GM21576 (cell line): ENCODE measurements around the gene GLIS1.

Experiments used
- ATAC-seq: cut with Tn5 transposase; IDR thresholded peaks from one replicate; pipeline ENCODE4 v1.9.1; 2021; ENCODE audit warnings: mild to moderate bottlenecking, moderate library complexity; ENCODE audit not compliant: unreplicated experiment

The GLIS1 gene

DNA sequence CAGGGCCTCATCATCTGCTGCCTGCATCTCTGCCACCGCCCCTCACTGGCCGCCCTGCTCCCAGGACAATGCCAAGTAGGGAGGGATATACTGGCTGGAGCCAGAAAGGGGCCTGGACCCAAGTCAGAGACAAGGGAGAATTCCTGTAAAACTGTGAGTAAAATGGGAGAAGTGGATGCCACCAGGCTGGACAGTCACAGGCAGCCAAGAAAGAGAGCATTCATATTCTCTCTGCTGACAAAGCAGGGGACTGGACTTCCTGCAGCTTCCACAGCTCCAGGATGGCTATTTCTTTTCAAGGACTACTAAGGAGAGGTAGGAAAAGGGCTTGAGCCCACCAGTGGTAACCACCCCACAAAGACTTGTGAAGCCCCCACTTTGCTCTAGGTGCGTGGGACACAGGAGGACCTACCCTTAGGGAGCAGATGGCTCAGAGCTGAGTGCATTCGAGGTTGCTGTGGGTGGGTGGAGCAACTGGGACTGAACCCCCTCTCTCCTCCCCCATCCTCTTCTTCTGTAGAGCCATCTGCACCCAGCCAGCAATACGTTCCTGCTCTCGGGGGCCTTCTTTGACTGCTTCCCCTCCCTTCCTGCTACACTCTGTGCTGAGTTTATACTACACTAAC is 57.5 kb downstream of the GLIS1 start:
- ATAC-seq, result no peak

DNA sequence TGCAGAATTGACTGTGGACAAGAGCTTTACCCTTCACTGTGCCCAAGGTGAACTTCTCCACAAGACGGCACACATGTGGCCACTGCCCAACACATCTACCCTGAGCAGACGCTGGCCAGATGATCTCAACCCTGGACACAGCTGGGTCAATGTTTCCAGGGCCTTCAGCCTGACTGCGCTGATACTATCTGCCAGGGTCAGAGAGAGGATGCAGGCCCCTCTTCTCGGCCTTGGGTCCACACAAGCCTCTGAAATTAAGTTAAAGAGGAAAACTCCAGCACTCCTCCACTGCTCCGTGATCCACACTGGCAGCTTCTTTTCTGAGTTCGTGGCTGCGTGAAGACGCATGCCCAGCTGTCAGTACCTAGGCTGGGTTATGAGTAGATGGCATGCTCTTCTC is 58.1 kb downstream of the GLIS1 start:
- no peak for ATAC-seq

DNA sequence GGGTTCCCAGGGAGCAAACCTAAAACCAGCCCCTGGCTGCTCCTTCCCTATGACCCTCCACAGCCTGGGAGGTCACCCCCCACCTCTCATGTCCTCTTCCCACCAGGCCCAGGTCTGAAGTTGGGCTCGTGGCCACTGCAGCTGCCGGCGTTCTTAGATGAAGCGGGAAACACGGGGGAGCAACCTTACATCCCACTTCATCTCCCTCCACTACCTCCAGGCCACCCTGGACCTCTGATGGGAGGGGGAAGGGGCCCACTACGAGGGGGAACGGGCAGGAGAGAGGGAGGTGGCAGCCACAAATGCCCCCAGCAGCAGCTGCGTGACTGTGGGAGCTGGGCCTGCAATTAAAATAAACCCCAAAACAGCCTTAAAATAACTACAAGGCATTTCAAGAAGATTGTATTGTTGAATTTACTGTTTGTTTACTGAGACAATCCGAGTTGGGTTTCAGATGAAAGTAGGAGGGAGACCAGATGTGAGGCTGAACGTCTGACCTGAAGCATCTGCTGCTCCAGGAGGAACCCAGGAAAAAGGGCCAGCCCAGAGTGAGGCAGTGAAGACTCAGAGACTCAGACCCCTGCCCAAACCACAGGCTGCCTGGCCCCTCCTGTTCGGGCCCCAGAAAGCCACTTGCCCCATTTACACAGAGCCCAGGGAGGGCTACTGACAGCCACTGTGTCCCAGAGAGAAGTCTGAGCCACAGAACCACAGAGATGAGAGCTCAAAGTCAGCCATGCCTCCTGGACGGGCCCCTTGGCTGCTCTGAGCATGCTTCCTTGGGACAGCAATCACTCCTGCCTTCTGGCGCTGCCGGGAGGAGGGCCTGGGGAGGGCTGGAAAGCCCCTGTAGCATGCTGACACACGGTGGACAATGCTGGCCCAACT is 59.8 kb downstream of the GLIS1 start:
- ATAC-seq, result no peak

DNA sequence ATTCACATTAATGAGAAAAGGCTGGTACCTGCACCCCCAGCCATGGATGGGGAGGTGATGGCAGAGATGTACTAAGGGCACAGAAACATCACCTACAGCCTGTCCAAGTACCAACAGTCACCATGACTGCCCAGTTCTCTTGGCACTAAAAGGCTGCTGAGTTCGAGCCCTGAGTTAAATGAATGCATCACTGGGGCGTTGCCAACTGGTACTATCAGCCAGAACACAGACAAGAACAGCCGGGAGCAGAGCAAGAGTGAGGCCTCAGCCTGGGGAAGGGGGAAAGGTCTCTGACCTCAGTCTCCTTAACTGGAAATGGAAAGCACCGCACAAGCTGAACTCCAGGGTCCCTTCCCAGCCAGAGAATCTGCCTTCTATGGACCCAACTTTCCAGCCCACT is 60.5 kb downstream of the GLIS1 start:
- ATAC-seq, result no peak

DNA sequence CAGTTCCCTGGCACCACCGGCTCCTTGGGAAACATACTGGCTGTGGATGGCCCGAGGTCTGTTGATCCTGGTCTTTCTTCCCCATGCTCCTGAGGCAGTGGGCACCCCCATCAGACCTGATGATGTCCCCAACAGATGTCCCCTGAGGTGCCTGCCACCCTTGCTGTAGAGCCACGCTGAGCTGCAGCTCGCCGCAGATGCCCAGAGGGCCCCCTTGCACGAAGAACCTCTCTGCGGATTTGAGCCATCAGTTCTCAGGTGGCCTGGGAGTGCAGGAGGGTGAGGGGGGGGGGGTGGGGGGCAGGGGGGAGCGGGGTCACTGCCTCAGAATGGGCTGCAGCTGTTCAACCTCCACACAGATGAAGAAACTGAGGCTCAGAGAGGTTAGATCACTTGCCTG is 60.9 kb downstream of the GLIS1 start:
- ATAC-seq, result no peak

DNA sequence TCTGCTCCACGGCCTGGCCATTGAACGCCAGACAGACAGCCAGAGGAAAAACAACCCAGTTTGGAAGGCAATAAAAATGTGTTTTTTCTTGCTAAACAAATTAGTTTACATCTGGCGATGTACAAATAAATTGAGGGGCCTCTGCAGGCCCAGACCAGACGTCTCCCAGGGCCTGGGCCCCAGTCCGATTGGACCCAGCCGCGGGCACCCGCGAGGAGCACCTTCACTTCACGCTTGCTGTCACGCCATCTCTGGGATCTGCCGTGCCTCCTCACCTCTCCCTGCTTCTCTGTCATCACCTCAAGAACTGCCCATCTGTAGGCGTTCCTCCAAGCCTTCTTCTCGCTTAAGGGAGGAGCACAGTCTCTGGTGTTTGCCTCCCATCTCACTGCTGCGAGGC is 61.5 kb downstream of the GLIS1 start:
- no peak for ATAC-seq

DNA sequence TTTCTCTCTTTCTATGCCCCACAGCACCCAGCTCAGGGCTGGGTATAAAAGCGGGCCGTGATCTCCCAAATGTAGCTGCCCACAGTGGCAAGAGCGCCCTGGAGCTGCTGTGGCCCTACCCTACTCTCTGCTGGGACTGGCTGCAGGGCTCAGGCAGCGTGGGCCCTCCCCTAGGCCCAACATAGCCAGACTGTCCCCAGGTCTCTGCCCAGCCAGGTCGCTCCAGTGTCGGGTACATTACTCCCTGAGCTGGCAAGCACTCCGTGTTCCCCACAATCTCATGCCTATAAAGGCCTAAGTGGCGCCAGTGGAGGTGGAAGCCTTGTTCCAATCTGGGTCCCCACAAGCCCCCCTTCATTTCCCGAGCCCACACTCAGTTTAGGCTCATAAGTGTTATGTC is 66.2 kb downstream of the GLIS1 start:
- ATAC-seq, result no peak

DNA sequence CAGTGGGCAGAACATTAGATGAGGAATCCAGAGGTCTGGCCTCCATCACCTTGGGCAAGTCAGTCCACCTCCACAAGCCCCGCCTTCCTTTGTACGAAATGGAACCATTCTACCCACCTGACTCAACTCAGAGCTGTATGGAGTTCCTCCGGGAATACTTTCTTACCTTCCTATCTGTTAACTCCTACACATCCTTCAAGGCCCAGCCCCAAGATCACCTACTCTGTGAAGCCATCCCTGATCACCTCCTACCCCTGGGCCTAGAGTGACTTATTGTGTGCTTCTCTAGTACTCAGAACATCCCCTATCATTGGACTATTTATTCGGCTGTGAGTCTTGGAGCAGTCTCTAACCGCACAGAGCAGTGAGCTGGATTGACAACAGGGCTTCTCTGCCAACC is 66.7 kb downstream of the GLIS1 start:
- no peak for ATAC-seq

DNA sequence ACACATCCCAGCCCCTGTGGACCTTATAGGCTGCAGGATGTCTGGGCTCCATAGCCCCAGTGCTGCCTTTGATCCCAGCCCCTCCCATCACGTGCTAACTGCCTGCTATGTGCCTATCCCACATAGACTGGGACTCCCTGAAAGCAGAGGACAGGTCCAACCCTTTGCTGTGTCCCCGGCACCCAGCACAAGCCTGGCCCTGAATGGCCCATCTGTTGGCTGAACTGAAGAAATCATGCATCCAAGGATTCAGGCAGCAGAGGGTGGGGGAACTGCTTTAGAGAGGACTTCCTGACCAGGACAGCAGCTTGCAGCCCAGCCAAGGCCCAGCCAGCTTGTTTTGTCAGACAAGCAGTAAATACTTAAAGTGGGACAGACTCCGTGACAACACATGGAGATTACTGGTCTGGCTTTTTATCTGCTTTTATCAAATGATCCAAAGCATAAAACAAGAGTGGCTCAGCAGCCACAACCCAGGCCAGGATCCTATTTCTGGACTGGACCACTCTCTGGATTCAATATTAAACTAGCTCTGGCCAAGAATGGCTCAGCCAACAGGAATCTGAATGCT is 69.3 kb downstream of the GLIS1 start:
- ATAC-seq, result no peak

DNA sequence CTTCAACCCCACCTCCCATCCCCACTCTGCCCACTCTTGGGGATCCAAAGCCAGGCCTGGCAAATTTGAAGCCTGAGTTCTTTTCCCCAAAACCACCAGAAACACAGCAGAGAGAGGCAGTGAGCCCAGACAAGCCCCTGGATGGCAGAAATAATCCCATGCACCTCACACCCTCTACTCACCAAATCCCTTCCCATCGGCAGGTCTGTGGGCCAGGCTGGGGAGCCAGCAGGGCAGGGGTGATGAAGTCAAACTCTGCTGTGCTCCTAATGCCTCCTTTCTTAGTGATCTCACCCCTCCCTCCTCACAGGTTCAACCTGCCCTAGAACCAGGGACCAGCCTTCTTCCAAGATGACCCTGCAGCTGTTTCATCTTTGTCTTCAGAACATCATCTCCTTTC is 72.4 kb downstream of the GLIS1 start:
- ATAC-seq, result no peak

DNA sequence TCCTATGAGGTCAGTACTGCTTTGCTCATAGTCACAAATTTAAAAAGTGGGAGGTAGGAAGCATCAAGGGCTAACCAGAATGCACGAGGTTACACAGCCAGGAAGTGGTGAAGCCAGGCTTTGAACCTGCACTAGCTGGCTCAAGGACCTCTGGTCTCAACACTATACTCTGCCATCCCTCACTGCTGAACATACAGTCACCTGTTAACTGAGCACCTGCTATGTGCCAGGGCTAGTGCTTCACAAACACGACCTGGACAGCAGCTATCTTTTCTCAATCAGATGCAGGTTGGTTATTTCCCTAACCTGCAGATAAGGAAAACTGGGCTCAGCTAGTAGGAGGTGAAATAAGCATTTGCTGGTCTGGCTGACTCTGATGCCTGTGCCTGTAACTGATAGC is 73.0 kb downstream of the GLIS1 start:
- ATAC-seq, result no peak

DNA sequence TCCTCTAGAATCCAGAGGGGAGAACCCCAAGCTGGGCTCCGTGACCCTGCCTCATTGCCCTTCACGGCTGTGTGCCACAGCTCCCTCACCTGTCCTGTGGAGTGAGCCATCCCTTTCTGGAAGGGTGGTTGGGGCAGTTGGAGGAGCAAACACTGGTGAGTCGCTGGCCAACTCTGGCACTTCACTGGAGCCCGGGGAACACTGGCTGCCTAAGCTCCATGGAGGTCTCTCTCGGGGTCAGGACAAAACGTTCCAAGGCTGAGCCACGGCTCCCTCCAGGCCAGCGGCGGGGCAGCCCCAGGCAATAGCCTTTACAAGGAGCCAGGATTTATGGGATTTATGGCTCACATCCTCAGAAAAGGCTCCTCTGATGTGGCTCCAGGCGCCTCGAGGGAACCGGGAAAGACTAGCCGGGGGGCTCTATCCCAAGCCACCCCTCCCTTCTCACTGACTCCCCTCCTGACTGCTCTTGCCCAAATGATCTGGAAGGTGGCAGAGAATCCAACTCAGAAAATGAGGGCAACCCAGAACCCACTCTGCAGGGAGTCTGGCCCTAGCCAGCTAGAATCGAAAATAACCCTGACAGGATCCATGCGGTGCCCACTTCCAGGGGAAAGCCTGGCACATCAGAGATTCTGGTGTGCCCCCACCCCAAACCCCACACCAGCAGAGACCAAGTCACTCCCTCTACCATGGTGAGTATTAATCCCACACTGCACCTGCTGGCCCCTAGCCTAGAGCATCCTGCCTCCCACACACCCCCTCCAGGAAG is 75.2 kb downstream of the GLIS1 start:
- ATAC-seq, result no peak

DNA sequence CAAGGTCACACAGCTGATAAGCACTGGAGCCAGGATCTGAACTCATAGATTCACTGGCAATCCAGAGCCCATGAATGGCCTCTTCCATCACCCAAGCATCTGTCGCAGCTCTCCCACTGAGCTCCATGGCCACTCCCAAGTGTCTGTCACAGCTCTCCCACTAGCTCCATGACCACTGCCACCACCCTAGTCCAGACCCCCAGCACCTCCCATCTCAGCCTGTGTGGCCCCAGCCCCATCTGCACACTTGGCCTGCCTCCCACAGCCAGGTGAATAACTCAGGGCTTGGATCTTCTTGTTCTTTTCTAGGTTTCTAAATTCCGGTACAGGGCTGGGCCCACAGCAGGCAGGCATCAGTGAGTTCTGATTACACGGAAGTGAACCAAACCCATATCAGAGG is 76.0 kb downstream of the GLIS1 start:
- ATAC-seq, result no peak

DNA sequence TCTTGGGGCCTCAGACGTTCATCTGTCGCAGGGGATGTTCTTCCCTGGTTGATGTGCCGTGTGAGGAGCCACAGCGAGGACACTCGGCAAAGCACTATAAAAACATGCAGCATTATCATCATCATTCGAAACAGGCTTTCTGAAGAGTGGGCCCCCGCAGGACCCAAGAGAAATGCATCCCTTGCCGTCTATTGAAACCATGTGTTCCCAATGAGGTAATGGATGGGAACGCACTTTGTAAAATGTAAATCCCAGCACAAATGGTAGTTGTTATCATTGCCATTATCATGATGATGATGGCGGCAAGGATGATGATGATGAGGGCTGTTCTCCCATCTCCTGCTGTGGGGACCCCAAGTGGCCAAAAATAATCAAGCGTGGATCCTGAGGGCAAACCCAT is 76.8 kb downstream of the GLIS1 start:
- ATAC-seq, result no peak

DNA sequence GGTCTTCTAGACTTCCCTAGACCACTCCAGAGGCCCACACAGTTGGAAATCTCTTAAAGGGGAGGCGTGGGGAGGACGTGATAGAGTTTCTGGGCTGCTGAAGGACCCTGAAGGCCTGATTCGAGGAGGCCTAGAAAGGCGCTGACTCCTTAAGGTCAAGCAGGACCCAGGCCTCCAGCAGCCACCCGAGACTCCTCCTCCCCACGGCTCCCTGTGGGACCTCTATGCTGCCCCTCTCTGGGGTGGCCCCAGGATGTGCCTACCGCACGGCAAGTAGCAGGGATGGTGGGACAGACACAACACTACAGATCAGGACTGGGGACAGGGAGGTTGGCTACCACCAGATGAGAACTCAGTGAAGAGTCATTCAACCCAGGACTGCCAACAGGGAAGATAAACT is 77.5 kb downstream of the GLIS1 start:
- ATAC-seq, result no peak

DNA sequence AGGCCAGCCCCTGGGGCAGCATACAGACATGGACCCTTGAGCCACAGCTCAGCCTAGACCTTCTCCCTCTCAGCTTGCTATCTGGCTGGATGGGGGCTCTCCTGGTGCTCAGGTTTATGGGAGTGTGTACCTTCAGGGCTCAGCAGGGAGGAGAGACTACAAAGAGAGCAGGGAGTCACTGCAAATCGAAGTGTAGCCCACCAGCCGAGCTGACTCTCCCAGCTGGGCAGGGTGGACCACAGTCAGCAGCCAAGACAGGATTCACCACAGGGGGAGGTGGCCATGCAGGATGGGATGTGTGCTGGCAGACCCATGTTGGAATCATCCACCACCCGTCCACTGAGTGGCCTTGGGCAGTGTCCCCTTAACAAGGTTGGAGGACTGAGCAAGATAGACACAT is 78.3 kb downstream of the GLIS1 start:
- no peak for ATAC-seq

DNA sequence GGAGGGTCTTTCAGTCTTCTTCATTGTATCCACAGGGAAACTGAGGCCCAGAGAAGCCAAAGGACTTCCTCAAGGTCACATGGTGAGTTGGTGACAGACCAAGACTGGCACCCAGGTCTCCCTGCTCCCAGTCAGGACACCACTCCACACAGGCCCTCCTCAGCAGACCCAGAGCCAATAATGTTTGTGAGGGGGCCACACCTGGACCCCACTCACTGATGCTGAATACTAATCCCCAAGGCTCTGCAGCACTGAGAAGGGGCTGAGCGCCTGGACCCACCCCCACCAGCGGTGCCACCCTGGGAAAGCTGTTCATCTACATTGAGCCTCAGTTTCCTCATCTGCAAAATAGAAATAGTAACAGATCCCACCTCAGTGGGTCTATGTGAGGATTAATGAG is 79.5 kb downstream of the GLIS1 start:
- ATAC-seq, result no peak

DNA sequence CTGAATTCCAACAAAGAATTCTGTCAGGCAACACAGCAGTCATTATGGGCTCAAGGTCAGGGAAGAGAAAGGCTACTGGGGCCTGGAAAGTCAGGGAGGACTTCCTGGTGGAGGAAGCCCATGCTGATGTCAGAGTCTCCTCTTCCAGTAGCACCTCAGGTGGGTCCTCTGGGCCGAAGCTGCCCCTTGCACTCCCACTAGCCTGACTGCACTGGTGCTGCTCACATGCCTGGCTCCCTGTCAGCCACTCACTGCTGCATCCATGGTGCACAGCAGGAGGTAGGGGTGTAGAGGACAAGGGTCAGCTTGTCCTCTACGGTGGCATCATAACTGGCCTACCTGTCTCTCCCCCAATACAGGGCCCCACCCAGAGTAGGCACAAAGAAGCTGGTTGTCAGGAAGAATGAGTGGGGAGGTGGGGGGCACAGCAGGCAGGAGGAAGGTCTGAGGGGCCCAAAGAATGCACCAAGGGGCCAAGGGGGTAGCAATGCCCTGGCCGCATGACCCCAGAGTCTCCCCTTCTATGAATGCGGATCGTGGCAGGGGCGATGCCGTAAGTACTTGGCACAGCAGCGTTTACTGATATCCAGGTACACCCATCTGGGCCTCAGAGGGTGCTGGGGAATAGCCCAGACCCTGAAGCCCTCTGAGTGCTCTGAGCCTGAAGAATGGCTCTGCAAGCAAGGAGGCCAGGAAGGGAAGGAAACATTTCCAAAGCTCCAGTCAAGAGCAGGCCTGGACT is 80.3 kb downstream of the GLIS1 start:
- no peak for ATAC-seq

DNA sequence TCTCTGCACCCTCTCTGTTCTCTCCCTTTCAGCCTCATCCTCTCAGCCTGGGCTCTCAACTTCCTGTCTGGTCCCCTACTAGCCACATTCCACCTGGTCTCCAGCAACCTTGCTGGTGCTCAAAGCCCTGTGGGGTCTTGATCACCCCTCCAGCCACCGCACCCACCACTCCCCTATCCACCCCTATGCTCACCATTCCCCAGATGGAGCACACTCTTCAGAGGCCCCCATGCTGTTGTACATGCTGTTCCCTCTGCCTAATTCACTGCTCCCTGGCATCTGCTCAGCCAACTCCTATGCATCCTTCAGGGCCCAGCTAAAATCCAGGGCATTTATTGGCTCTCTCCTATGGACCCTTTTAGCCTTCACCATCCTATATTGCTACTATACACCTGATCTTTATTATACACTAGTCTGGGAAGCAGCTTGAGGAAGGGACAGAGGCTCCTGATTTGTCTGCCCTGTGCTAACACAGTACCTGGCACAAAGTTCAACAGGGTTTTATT is 81.0 kb downstream of the GLIS1 start:
- no peak for ATAC-seq

DNA sequence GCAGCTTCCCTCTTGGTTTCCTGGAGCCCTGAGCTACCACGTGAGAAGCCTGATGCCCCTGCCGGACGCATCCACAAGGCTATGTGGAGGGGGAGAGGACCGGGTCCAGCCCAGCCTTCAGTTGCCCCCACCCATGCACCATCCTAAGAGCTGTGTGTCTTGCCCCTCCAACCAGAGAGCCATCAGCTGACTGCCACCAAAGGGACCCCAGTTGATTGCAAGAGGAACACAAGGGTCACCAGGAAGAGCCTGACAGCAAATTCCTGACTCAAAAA is 81.5 kb downstream of the GLIS1 start:
- no peak for ATAC-seq
